SK-N-SH (cell line): ENCODE measurements around the gene CCDC116. TPM values are rescaled to one million over a fixed set of nuclear protein-coding genes. Genes with fewer than 3 reads are reported as not detected.
A peak's percentile ranks its signal among the peaks of the same experiment; 100 is the strongest.

Experiments
- CTCF ChIA-PET: fragments of 300-600, 350-600 bp; formaldehyde crosslinking; extraction: SDS; loops from one replicate; lab custom pipeline; 2021; lab: Yijun Ruan, JAX
- POLR2A ChIA-PET: fragments of 350-600 bp; sonication (Branson Sonifier 250); formaldehyde crosslinking; extraction: SDS; loops from one replicate; lab custom pipeline; 2020; ENCODE audit warnings: antibody characterized with exemption, inconsistent platforms; lab: Yijun Ruan, JAX
- DNase-seq: peaks from one replicate; pipeline ENCODE4 v3.0.0; 2012
- H2AFZ ChIP-seq: fragments of 200-600 bp; sonication (generic); 2 replicates; pipeline ENCODE4 v1.8.1; 2016; ENCODE audit warnings: antibody characterized with exemption, mild to moderate bottlenecking, low read depth
- H3F3A ChIP-seq: fragments of 200-600 bp; sonication (generic); replicated peaks from 2 replicates; pipeline ENCODE3; 2016; ENCODE audit warnings: antibody characterized with exemption, mild to moderate bottlenecking; ENCODE audit not compliant: insufficient read depth
- H3K27ac ChIP-seq, 2 experiments: fragments of 200-500 bp in 1 of 2; fragments of 200-600 bp in 1 of 2; sonication (Bioruptor generic) in 1 of 2; sonication (generic), shearing (Covaris generic) in 1 of 2; 2 replicates each; pipeline versions ENCODE4 v1.5.1 to v1.6.1; 2014 to 2016; ENCODE audit warnings: low read depth in 2 of 2, inconsistent platforms in 1 of 2, low read length in 1 of 2, mild to moderate bottlenecking in 1 of 2, mixed read lengths in 1 of 2
- H3K27me3 ChIP-seq: fragments of 200-600 bp; sonication (generic), shearing (Covaris generic); 2 replicates; pipeline ENCODE4 v1.6.1; 2016; ENCODE audit warnings: mixed run types; ENCODE audit not compliant: insufficient read depth
- H3K36me3 ChIP-seq, 2 experiments: fragments of 200-500 bp in 1 of 2; fragments of 200-600 bp in 1 of 2; sonication (Bioruptor generic) in 1 of 2; sonication (generic) in 1 of 2; replicated peaks in 1 of 2; 2 replicates each; pipeline versions ENCODE3 to v1.5.1; 2014 to 2016; ENCODE audit warnings: low read length in 1 of 2, mild to moderate bottlenecking in 1 of 2; ENCODE audit not compliant: insufficient read depth in 2 of 2, control insufficient read depth in 1 of 2
- H3K4me1 ChIP-seq, 2 experiments: fragments of 200-500 bp in 1 of 2; fragments of 200-600 bp in 1 of 2; sonication (Bioruptor generic) in 1 of 2; sonication (generic), shearing (Covaris generic) in 1 of 2; 2 replicates each; pipeline versions ENCODE4 v1.5.1 to v1.6.1; 2014 to 2016; ENCODE audit warnings: low read depth in 1 of 2, low read length in 1 of 2, mixed run types in 1 of 2; ENCODE audit not compliant: insufficient read depth in 2 of 2, control insufficient read depth in 1 of 2
- H3K4me2 ChIP-seq: fragments of 200-600 bp; sonication (generic), shearing (Covaris generic); 2 replicates; pipeline ENCODE4 v1.6.1; 2017; ENCODE audit warnings: mixed run types
- H3K4me3 ChIP-seq, 2 experiments: fragments of 200-500 bp in 1 of 2; fragments of 200-600 bp in 1 of 2; sonication (Bioruptor generic) in 1 of 2; sonication (generic), shearing (Covaris generic) in 1 of 2; 2 replicates each; pipeline versions ENCODE4 v1.5.1 to v1.8.1; 2014 to 2016; ENCODE audit warnings: low read depth in 2 of 2, inconsistent platforms in 1 of 2, low read length in 1 of 2, mild to moderate bottlenecking in 1 of 2, mixed read lengths in 1 of 2, moderate library complexity in 1 of 2
- H3K79me2 ChIP-seq: fragments of 200-600 bp; sonication (generic); 2 replicates; pipeline ENCODE4 v1.8.1; 2017; ENCODE audit warnings: mild to moderate bottlenecking; ENCODE audit not compliant: insufficient read depth
- H3K9ac ChIP-seq: fragments of 200-600 bp; sonication (generic); 2 replicates; pipeline ENCODE4 v1.6.1; 2017; ENCODE audit warnings: mixed run types
- H3K9me2 ChIP-seq: fragments of 200-600 bp; sonication (generic); 2 replicates; pipeline ENCODE4 v1.6.1; 2017; ENCODE audit warnings: mixed run types
- H3K9me3 ChIP-seq: fragments of 200-600 bp; sonication (generic); 2 replicates; pipeline ENCODE4 v1.6.1; 2017; ENCODE audit warnings: mixed run types, mild to moderate bottlenecking, moderate library complexity
- H4K20me1 ChIP-seq: fragments of 200-600 bp; sonication (generic); 2 replicates; pipeline ENCODE4 v1.6.1; 2017; ENCODE audit warnings: mild to moderate bottlenecking, mixed run types; ENCODE audit not compliant: insufficient read depth
- CHD2 ChIP-seq: fragments of 150-350 bp; IDR thresholded peaks from 2 replicates; pipeline ENCODE4 v1.6.1; 2018; ENCODE audit warnings: low read length; ENCODE audit not compliant: partially characterized antibody
- EP300 ChIP-seq, 2 experiments: IDR thresholded peaks; 2 replicates each; pipeline versions ENCODE4 v1.4.0 to v1.6.1; 2012; ENCODE audit warnings: borderline replicate concordance in 1 of 2, low read depth in 1 of 2, low read length in 1 of 2
- EZH2phosphoT487 ChIP-seq: fragments of 200-600 bp; sonication (generic); IDR thresholded peaks from 2 replicates; pipeline ENCODE4 v1.6.1; 2017; ENCODE audit warnings: low read depth, mixed run types, mild to moderate bottlenecking, antibody characterized with exemption, moderate library complexity, borderline replicate concordance
- FOXJ3 ChIP-seq: sonication (generic); formaldehyde crosslinking; IDR thresholded peaks from 2 replicates; pipeline ENCODE4 v1.5.1; 2020; ENCODE audit warnings: mild to moderate bottlenecking, missing genetic modification reagents
- GABPA ChIP-seq: IDR thresholded peaks from 2 replicates; pipeline ENCODE4 v1.4.0; 2012; ENCODE audit warnings: low read depth, mild to moderate bottlenecking
- MAX ChIP-seq: IDR thresholded peaks from 2 replicates; pipeline ENCODE4 v1.4.0; 2012; ENCODE audit warnings: low read depth
- MXI1 ChIP-seq: IDR thresholded peaks from 2 replicates; pipeline ENCODE4 v1.6.1; 2012; ENCODE audit warnings: mild to moderate bottlenecking, low read depth, low read length, improper control_type of control experiment
- NRF1 ChIP-seq: IDR thresholded peaks from 2 replicates; pipeline ENCODE4 v1.6.1; 2012; ENCODE audit warnings: low read depth, mild to moderate bottlenecking, low read length
- POLR2AphosphoS5 ChIP-seq: IDR thresholded peaks from 2 replicates; pipeline ENCODE4 v1.6.1; 2012; ENCODE audit warnings: low read depth, low read length
- RFX5 ChIP-seq: IDR thresholded peaks from 2 replicates; pipeline ENCODE4 v1.6.1; 2012; ENCODE audit warnings: mild to moderate bottlenecking, improper control_type of control experiment, low read length
- TAF1 ChIP-seq: IDR thresholded peaks from 2 replicates; pipeline ENCODE4 v1.6.1; 2012; ENCODE audit warnings: low read depth, mild to moderate bottlenecking, low read length, moderate library complexity, borderline replicate concordance
- TCF12 ChIP-seq: IDR thresholded peaks from 2 replicates; pipeline ENCODE4 v1.4.0; 2012
- TEAD4 ChIP-seq: IDR thresholded peaks from 2 replicates; pipeline ENCODE4 v1.4.0; 2012; ENCODE audit warnings: mild to moderate bottlenecking, borderline replicate concordance; ENCODE audit not compliant: insufficient read depth
- WGBS: methylation state at CpG from one replicate; pipeline ENCODE4 v1.1.6; 2017; ENCODE audit warnings: low lambda C conversion rate; 5-methylcytosine and 5-hydroxymethylcytosine counted together
- polyA plus RNA-seq, 3 experiments: library from polyadenylated mRNA; depleted of rRNA; stranded (reverse); fragments of >200 nt; gene quantifications; 2 replicates each; pipeline ENCODE4 v1.2.3, GENCODE V29; 2012
- TF ChIP-seq, protein P1 (sequence below): IDR thresholded peaks from 2 replicates; pipeline ENCODE4 v1.4.0; 2012; ENCODE audit warnings: low read depth, borderline replicate concordance

Gene CCDC116
- polyA plus RNA-seq, 1 of the 3 experiments (the other 2 are of a cell fraction), result 0.28 TPM

DNA sequence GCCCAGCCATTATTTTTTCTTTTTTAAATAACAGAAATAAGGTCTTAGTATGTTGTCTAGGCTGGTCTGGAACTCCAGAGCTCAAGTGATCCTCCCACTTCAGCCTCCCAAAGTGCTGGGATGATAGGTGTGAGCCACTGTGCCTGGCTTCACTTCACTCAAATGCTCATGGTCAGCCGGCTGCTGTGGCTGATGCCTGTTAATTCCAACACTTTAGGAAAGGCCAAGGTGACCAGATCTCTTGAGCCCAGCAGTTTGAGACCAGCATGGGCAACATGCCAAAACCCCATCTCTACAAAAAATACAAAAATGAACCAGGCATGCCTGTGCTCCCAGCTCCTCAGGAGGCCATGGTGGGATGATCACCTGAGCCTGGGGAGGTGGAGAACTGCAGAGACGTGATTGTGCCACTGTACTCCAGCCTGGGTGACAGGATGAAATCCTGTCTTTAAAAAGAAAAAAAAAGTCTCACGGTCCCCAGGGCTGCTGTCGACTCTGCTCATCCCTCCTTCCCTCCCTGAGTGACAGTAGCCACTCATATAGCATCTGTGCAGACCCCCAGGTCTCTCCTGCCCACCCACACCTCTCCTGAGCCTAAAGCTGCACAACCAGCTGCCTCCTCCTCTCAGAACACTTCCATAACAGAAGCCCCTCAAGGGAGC is 6.4 kb upstream of the CCDC116 start:
- H3K4me3 ChIP-seq, result no peak overlapping the region
- H3K4me1 ChIP-seq, result peaks cover 6 to 19% of the 10 kb centered on the region in 2 experiments; a peak in 1 of 4 replicates
- no peak overlapping the region for H2AFZ ChIP-seq
- no peaks in the 10 kb centered on the region for H3K9me2 ChIP-seq
- no peak overlapping the region for H3K9ac ChIP-seq
- H3K4me2 ChIP-seq, result no peak overlapping the region
- no peak overlapping the region for H3K27ac ChIP-seq
- peaks cover 23% of the 10 kb centered on the region for H3F3A ChIP-seq
- TF ChIP-seq POLR2AphosphoS5 (peak; percentile 46; the same call in 1 of the 2 replicates), EZH2phosphoT487 (no peak)
- peaks cover 69% of the 10 kb centered on the region for H4K20me1 ChIP-seq
- ChIA-PET CTCF (interaction anchor here (1.2 to 11.2 kb wide), 4 partner anchors 12 to 32 kb away, joined by 3 to 145 read pairs (median 32); partner anchors contain the start of gene SDF2L1), POLR2A (no interaction called here)
- DNase-seq, result no peak
- H3K36me3 ChIP-seq, result peaks cover 11 to 36% of the 10 kb centered on the region in 2 experiments
- no peaks in the 10 kb centered on the region for H3K9me3 ChIP-seq
- H3K27me3 ChIP-seq, result no peaks in the 10 kb centered on the region
- peaks cover 66% of the 10 kb centered on the region; the same call in 1 of the 2 replicates for H3K79me2 ChIP-seq
- 94% methylated on average over 2 of the region's 4 CpGs for WGBS

- Histone ChIP-seq H3K9ac (no peak overlapping the region), H3K27me3 (no peaks in the 10 kb centered on the region), H3K36me3 (peaks cover 8 to 34% of the 10 kb centered on the region in 2 experiments), H4K20me1 (peaks cover 66% of the 10 kb centered on the region), H3K9me3 (no peaks in the 10 kb centered on the region), H3F3A (peaks cover 23% of the 10 kb centered on the region), H3K9me2 (no peaks in the 10 kb centered on the region), H3K4me2 (no peak overlapping the region), H2AFZ (no peak overlapping the region), H3K79me2 (peaks cover 59% of the 10 kb centered on the region; the same call in 1 of the 2 replicates), H3K27ac (no peak overlapping the region)
- POLR2A ChIA-PET, result no interaction called here
- no peak for DNase-seq
- TF ChIP-seq POLR2AphosphoS5 (peak; percentile 25; the same call in 1 of the 2 replicates), TAF1 (no peak)
- TF ChIP-seq, all 33 proteins: peak for 1
- Histone ChIP-seq H3K4me3 (no peak overlapping the region), H3K4me1 (peaks cover 6 to 19% of the 10 kb centered on the region in 2 experiments; a peak in 1 of 4 replicates)
- 98% methylated on average over 10 of the region's 11 CpGs for WGBS
- CTCF ChIA-PET, result interaction anchor here (1.2 to 11.2 kb wide), 5 partner anchors 13 to 33 kb away, joined by 3 to 145 read pairs (median 19); partner anchors contain the start of gene SDF2L1
These were observed 5.7 kb upstream of the CCDC116 start for GRCh38 chr22:21626735-21627469.

- H3K9me3 ChIP-seq, result no peaks in the 10 kb centered on the region
- peaks cover 5 to 18% of the 10 kb centered on the region in 2 experiments for H3K36me3 ChIP-seq
- H3K79me2 ChIP-seq, result peaks cover 42% of the 10 kb centered on the region; the same call in 1 of the 2 replicates
- peaks cover 6 to 19% of the 10 kb centered on the region in 2 experiments; a peak in 1 of 4 replicates for H3K4me1 ChIP-seq
- H2AFZ ChIP-seq, result no peak overlapping the region
- no peaks in the 10 kb centered on the region for H3K9me2 ChIP-seq
- peak overlapping the region in 1 of 2 experiments; percentile 79; a peak in 1 of 4 replicates for H3K27ac ChIP-seq
- WGBS, result 59% methylated on average over 38 of the region's 74 CpGs
- H3K4me3 ChIP-seq, result peak overlapping the region; percentile 90 to 97
- H4K20me1 ChIP-seq, result peaks cover 49% of the 10 kb centered on the region
- ChIA-PET POLR2A (interaction anchor here (1.0 to 1.5 kb wide), 3 partner anchors 8 to 37 kb away, joined by 3 to 20 read pairs (median 6); partner anchors contain the start of genes PPIL2 and SDF2L1), CTCF (interaction anchor here (1.0 to 11.2 kb wide), 21 partner anchors 7 to 344 kb away, joined by 3 to 145 read pairs (median 4); partner anchors contain the start of gene SDF2L1)
- H3F3A ChIP-seq, result peaks cover 19% of the 10 kb centered on the region
- no peaks in the 10 kb centered on the region for H3K27me3 ChIP-seq
- DNase-seq, result peak; percentile 41
- peak overlapping the region; percentile 91 for H3K9ac ChIP-seq
- H3K4me2 ChIP-seq, result peak overlapping the region; percentile 93
- TF ChIP-seq NRF1 (no peak), TEAD4 (no peak), MAX (no peak), POLR2AphosphoS5 (no peak), CHD2 (no peak), RFX5 (no peak), MXI1 (no peak), TCF12 (no peak), GABPA (no peak), FOXJ3 (no peak), EP300 (IDR thresholded peaks at IDR 0.05; ENCODE audit: borderline replicate concordance in 1 of 2, low read depth in 1 of 2, low read length in 1 of 2) (no peak)
- TF ChIP-seq, protein P1, sequence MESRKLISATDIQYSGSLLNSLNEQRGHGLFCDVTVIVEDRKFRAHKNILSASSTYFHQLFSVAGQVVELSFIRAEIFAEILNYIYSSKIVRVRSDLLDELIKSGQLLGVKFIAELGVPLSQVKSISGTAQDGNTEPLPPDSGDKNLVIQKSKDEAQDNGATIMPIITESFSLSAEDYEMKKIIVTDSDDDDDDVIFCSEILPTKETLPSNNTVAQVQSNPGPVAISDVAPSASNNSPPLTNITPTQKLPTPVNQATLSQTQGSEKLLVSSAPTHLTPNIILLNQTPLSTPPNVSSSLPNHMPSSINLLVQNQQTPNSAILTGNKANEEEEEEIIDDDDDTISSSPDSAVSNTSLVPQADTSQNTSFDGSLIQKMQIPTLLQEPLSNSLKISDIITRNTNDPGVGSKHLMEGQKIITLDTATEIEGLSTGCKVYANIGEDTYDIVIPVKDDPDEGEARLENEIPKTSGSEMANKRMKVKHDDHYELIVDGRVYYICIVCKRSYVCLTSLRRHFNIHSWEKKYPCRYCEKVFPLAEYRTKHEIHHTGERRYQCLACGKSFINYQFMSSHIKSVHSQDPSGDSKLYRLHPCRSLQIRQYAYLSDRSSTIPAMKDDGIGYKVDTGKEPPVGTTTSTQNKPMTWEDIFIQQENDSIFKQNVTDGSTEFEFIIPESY, result no peak
These were observed 3.9 kb upstream of the CCDC116 start for GRCh38 chr22:21628386-21629254.
